HG02759 (cell line): Measurements from ENCODE around the gene PCDH12.

Experiments
- ATAC-seq: cut with Tn5 transposase; IDR thresholded peaks from one replicate; pipeline ENCODE4 v1.9.1; 2021; ENCODE audit warnings: mild to moderate bottlenecking, moderate library complexity; ENCODE audit not compliant: unreplicated experiment

Gene PCDH12

GRCh38 chr5:141910271-141910673, 47.7 kb downstream of the PCDH12 start:
- ATAC-seq, result no peak

- ATAC-seq, result no peak
These were observed 48.8 kb downstream of the PCDH12 start for GRCh38 chr5:141909212-141909611.

- no peak for ATAC-seq
These were observed 49.2 kb downstream of the PCDH12 start for GRCh38 chr5:141908796-141909195.

GRCh38 chr5:141906972-141907371, 51.0 kb downstream of the PCDH12 start:
- ATAC-seq, result no peak

GRCh38 chr5:141906517-141906916, 51.5 kb downstream of the PCDH12 start:
- no peak for ATAC-seq

- ATAC-seq, result no peak
These were observed 53.5 kb downstream of the PCDH12 start for GRCh38 chr5:141904551-141904950.

- no peak for ATAC-seq
These were observed 54.7 kb downstream of the PCDH12 start for GRCh38 chr5:141903261-141903660.

GRCh38 chr5:141902015-141902814, 55.8 kb downstream of the PCDH12 start:
- ATAC-seq, result no peak

- ATAC-seq, result no peak
These were observed 59.5 kb downstream of the PCDH12 start for GRCh38 chr5:141898448-141899049.

GRCh38 chr5:141897425-141897824, 60.6 kb downstream of the PCDH12 start:
- no peak for ATAC-seq
